GM23338 (cell line): ENCODE results near the gene DLG2. TPM values are rescaled to one million over a fixed set of nuclear protein-coding genes. Genes with fewer than 3 reads are reported as not detected.

ENCODE experiments used
- ATAC-seq: fragments of 200-7000 bp; cut with Tn5 transposase; 3 replicates; pipeline ENCODE4 v1.9.1; 2020
- DNase-seq: peaks from one replicate; pipeline ENCODE4 v3.0.0-alpha.2; 2015; ENCODE audit warnings: low spot score
- H2AFZ ChIP-seq: fragments of 200-600 bp; sonication (generic); 2 replicates; pipeline ENCODE4 v1.8.0; 2016; ENCODE audit warnings: antibody characterized with exemption, mild to moderate bottlenecking, moderate library complexity
- H3F3A ChIP-seq: fragments of 200-600 bp; sonication (generic); replicated peaks from 2 replicates; pipeline ENCODE4 v1.8.0; 2017; ENCODE audit warnings: antibody characterized with exemption, mixed run types, low read depth
- H3K27ac ChIP-seq: fragments of 200-600 bp; sonication (generic); 2 replicates; pipeline ENCODE4 v1.6.1; 2016; ENCODE audit warnings: low read depth
- H3K27me3 ChIP-seq: fragments of 200-600 bp; sonication (generic); 2 replicates; pipeline ENCODE4 v1.8.0; 2016; ENCODE audit warnings: mild to moderate bottlenecking, mixed run types, moderate library complexity; ENCODE audit not compliant: insufficient read depth
- H3K36me3 ChIP-seq: fragments of 200-600 bp; sonication (generic); 2 replicates; pipeline ENCODE4 v1.8.0; 2016; ENCODE audit warnings: mild to moderate bottlenecking; ENCODE audit not compliant: insufficient read depth
- H3K4me1 ChIP-seq: fragments of 200-600 bp; sonication (generic); 2 replicates; pipeline ENCODE4 v1.8.0; 2016; ENCODE audit warnings: mild to moderate bottlenecking, moderate library complexity; ENCODE audit not compliant: insufficient read depth
- H3K4me2 ChIP-seq: fragments of 200-600 bp; sonication (generic); 2 replicates; pipeline ENCODE4 v1.7.1; 2017; ENCODE audit warnings: mixed run types
- H3K4me3 ChIP-seq: fragments of 200-600 bp; sonication (generic); 2 replicates; pipeline ENCODE4 v1.6.1; 2016; ENCODE audit warnings: mixed run types
- H3K79me2 ChIP-seq: fragments of 200-600 bp; sonication (generic); replicated peaks from 2 replicates; pipeline ENCODE4 v1.8.0; 2017; ENCODE audit warnings: mild to moderate bottlenecking; ENCODE audit not compliant: insufficient read depth
- H3K9me2 ChIP-seq: fragments of 200-600 bp; sonication (generic); 2 replicates; pipeline ENCODE4 v1.8.0; 2017; ENCODE audit not compliant: insufficient read depth
- H4K20me1 ChIP-seq: fragments of 200-600 bp; sonication (generic); replicated peaks from 2 replicates; pipeline ENCODE4 v1.8.0; 2017; ENCODE audit warnings: mild to moderate bottlenecking; ENCODE audit not compliant: insufficient read depth
- H3K27ac Mint-ChIP-seq: 2 replicates; pipeline ENCODE4 v1.8.0; 2020; ENCODE audit warnings: inconsistent platforms, mild to moderate bottlenecking, moderate library complexity, mixed read lengths
- H3K27me3 Mint-ChIP-seq: 3 replicates; pipeline ENCODE4 v1.8.0; 2022; ENCODE audit warnings: low read depth, mild to moderate bottlenecking, moderate library complexity, mixed read lengths, inconsistent platforms; ENCODE audit not compliant: insufficient read depth, poor library complexity
- H3K36me3 Mint-ChIP-seq: 3 replicates; pipeline ENCODE4 v1.8.0; 2021; ENCODE audit warnings: low read depth, mild to moderate bottlenecking, inconsistent platforms, moderate library complexity, mixed read lengths
- H3K4me1 Mint-ChIP-seq: 3 replicates; pipeline ENCODE4 v1.8.0; 2020; ENCODE audit warnings: mild to moderate bottlenecking, inconsistent platforms, mixed read lengths
- H3K4me3 Mint-ChIP-seq: 3 replicates; pipeline ENCODE4 v1.8.0; 2021; ENCODE audit warnings: moderate library complexity, mild to moderate bottlenecking, inconsistent platforms, mixed read lengths
- H3K9me3 Mint-ChIP-seq: 3 replicates; pipeline ENCODE4 v1.8.0; 2020; ENCODE audit warnings: moderate library complexity, mild to moderate bottlenecking, inconsistent platforms, mixed read lengths
- CREB1 ChIP-seq: fragments of 250-450 bp; sonication (Bioruptor Pico); IDR thresholded peaks from 2 replicates; pipeline ENCODE4 v1.5.0; 2020; ENCODE audit warnings: low read depth, mild to moderate bottlenecking, moderate library complexity
- EZH2 ChIP-seq: fragments of 200-600 bp; sonication (generic); IDR thresholded peaks from one replicate; pipeline ENCODE4 v1.8.0; 2017; ENCODE audit warnings: antibody characterized with exemption, mild to moderate bottlenecking, low read depth; ENCODE audit not compliant: unreplicated experiment
- EZH2phosphoT487 ChIP-seq: fragments of 200-600 bp; sonication (generic); IDR thresholded peaks from one replicate; pipeline ENCODE4 v1.8.1; 2018; ENCODE audit warnings: antibody characterized with exemption; ENCODE audit not compliant: unreplicated experiment
- JUNB ChIP-seq: IDR thresholded peaks from one replicate; pipeline ENCODE4 v1.6.1; 2016; ENCODE audit warnings: antibody characterized with exemption; ENCODE audit not compliant: unreplicated experiment
- NANOG ChIP-seq: IDR thresholded peaks from 2 replicates; pipeline ENCODE4 v1.6.1; 2016; ENCODE audit warnings: antibody characterized with exemption, borderline replicate concordance
- POLR2AphosphoS5 ChIP-seq: IDR thresholded peaks from 2 replicates; pipeline ENCODE4 v1.6.1; 2016; ENCODE audit warnings: antibody characterized with exemption, low read depth
- STAT1 ChIP-seq: IDR thresholded peaks from one replicate; pipeline ENCODE4 v1.6.1; 2016; ENCODE audit warnings: antibody characterized with exemption; ENCODE audit not compliant: unreplicated experiment
- ZNF114 ChIP-seq: fragments of 250-450 bp; sonication (Bioruptor Pico); IDR thresholded peaks from 2 replicates; pipeline ENCODE4 v1.5.0; 2020; ENCODE audit warnings: mild to moderate bottlenecking, moderate library complexity
- ZNF331 ChIP-seq: fragments of 250-450 bp; sonication (Bioruptor Pico); IDR thresholded peaks from 2 replicates; pipeline ENCODE4 v1.5.0; 2020; ENCODE audit warnings: low read depth, mild to moderate bottlenecking, moderate library complexity
- polyA plus RNA-seq: library from polyadenylated mRNA; unstranded; fragments of >200 nt; fragmentation: Nextera tagmentation; extraction: Ambion mirVana; gene quantifications from 2 replicates; pipeline ENCODE4 v1.2.1, GENCODE V29; 2016
- total RNA-seq: library from RNA; depleted of rRNA; stranded (reverse); fragments of >200 nt; shearing (Covaris generic); gene quantifications from 2 replicates; pipeline ENCODE4 v1.2.3, GENCODE V29; 2014
- TF ChIP-seq, protein P1 (sequence below): IDR thresholded peaks from one replicate; pipeline ENCODE4 v1.6.1; 2018; ENCODE audit warnings: antibody characterized with exemption; ENCODE audit not compliant: unreplicated experiment
- TF ChIP-seq, protein P2 (sequence below), 2 experiments: fragments of 200-600 bp in 1 of 2; sonication (generic) in 1 of 2; conservative IDR thresholded peaks; 2 replicates each; pipeline versions ENCODE4 v1.5.1 to v1.6.1; 2016 to 2017; ENCODE audit warnings: antibody characterized with exemption in 2 of 2, low read depth in 2 of 2, mild to moderate bottlenecking in 2 of 2, moderate library complexity in 1 of 2
- TF ChIP-seq, protein P3 (sequence below): IDR thresholded peaks from 2 replicates; pipeline ENCODE4 v1.6.1; 2016; ENCODE audit warnings: antibody characterized with exemption
- TF ChIP-seq, protein P4 (sequence below): fragments of 250-450 bp; sonication (Bioruptor Pico); IDR thresholded peaks from 2 replicates; pipeline ENCODE4 v1.5.0; 2020; ENCODE audit warnings: mild to moderate bottlenecking, moderate library complexity

Gene DLG2
- total and polyA plus RNA-seq, 2 experiments from 2014 or later = 19.8 to 21.5 TPM

DNA sequence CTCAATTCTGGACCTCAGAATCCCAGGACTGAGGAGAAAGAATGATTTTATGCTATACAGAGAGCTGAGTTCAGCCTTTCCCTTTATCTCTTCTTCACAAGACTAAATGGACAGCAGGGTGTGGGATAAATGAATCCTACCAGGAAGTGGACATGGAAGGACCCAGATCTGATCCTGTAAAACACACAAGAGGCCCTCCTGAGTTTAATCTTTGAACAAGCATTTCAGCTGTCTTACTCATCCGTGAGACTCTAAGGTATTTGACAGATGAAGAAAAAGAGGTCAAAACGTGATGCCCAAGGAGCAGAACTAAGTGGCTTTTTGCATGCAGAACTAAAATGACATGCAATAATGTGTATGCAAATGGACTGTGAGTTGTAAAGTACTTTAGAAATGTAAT lies 511.3 kb downstream of the DLG2 start:
- no peak overlapping the region for H3K27ac Mint-ChIP-seq
- Histone ChIP-seq H3K4me2 (no peak overlapping the region), H3K27me3 (no peaks in the 10 kb centered on the region), H3K4me3 (no peak overlapping the region), H3K27ac (no peak overlapping the region), H2AFZ (no peak overlapping the region), H3K9me2 (peaks cover 6% of the 10 kb centered on the region; the same call in 1 of the 2 replicates), H4K20me1 (no peaks in the 10 kb centered on the region), H3F3A (no peaks in the 10 kb centered on the region), H3K36me3 (no peaks in the 10 kb centered on the region), H3K4me1 (no peaks in the 10 kb centered on the region), H3K79me2 (no peaks in the 10 kb centered on the region)
- no peak for TF ChIP-seq EZH2phosphoT487
- TF ChIP-seq, protein P1, sequence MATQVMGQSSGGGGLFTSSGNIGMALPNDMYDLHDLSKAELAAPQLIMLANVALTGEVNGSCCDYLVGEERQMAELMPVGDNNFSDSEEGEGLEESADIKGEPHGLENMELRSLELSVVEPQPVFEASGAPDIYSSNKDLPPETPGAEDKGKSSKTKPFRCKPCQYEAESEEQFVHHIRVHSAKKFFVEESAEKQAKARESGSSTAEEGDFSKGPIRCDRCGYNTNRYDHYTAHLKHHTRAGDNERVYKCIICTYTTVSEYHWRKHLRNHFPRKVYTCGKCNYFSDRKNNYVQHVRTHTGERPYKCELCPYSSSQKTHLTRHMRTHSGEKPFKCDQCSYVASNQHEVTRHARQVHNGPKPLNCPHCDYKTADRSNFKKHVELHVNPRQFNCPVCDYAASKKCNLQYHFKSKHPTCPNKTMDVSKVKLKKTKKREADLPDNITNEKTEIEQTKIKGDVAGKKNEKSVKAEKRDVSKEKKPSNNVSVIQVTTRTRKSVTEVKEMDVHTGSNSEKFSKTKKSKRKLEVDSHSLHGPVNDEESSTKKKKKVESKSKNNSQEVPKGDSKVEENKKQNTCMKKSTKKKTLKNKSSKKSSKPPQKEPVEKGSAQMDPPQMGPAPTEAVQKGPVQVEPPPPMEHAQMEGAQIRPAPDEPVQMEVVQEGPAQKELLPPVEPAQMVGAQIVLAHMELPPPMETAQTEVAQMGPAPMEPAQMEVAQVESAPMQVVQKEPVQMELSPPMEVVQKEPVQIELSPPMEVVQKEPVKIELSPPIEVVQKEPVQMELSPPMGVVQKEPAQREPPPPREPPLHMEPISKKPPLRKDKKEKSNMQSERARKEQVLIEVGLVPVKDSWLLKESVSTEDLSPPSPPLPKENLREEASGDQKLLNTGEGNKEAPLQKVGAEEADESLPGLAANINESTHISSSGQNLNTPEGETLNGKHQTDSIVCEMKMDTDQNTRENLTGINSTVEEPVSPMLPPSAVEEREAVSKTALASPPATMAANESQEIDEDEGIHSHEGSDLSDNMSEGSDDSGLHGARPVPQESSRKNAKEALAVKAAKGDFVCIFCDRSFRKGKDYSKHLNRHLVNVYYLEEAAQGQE = no peak
- TF ChIP-seq POLR2AphosphoS5 = no peak
- no peak for TF ChIP-seq STAT1
- TF ChIP-seq, protein P2, sequence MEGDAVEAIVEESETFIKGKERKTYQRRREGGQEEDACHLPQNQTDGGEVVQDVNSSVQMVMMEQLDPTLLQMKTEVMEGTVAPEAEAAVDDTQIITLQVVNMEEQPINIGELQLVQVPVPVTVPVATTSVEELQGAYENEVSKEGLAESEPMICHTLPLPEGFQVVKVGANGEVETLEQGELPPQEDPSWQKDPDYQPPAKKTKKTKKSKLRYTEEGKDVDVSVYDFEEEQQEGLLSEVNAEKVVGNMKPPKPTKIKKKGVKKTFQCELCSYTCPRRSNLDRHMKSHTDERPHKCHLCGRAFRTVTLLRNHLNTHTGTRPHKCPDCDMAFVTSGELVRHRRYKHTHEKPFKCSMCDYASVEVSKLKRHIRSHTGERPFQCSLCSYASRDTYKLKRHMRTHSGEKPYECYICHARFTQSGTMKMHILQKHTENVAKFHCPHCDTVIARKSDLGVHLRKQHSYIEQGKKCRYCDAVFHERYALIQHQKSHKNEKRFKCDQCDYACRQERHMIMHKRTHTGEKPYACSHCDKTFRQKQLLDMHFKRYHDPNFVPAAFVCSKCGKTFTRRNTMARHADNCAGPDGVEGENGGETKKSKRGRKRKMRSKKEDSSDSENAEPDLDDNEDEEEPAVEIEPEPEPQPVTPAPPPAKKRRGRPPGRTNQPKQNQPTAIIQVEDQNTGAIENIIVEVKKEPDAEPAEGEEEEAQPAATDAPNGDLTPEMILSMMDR (conservative IDR thresholded peaks at IDR 0.05; ENCODE audit: low read depth in 2 of 2) = no peak
- TF ChIP-seq JUNB = no peak
- no peak for TF ChIP-seq ZNF331 (CRISPR knock-in tag)
- no peak for TF ChIP-seq NANOG
- TF ChIP-seq, protein P3, sequence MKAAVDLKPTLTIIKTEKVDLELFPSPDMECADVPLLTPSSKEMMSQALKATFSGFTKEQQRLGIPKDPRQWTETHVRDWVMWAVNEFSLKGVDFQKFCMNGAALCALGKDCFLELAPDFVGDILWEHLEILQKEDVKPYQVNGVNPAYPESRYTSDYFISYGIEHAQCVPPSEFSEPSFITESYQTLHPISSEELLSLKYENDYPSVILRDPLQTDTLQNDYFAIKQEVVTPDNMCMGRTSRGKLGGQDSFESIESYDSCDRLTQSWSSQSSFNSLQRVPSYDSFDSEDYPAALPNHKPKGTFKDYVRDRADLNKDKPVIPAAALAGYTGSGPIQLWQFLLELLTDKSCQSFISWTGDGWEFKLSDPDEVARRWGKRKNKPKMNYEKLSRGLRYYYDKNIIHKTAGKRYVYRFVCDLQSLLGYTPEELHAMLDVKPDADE = no peak
- TF ChIP-seq, protein P4, sequence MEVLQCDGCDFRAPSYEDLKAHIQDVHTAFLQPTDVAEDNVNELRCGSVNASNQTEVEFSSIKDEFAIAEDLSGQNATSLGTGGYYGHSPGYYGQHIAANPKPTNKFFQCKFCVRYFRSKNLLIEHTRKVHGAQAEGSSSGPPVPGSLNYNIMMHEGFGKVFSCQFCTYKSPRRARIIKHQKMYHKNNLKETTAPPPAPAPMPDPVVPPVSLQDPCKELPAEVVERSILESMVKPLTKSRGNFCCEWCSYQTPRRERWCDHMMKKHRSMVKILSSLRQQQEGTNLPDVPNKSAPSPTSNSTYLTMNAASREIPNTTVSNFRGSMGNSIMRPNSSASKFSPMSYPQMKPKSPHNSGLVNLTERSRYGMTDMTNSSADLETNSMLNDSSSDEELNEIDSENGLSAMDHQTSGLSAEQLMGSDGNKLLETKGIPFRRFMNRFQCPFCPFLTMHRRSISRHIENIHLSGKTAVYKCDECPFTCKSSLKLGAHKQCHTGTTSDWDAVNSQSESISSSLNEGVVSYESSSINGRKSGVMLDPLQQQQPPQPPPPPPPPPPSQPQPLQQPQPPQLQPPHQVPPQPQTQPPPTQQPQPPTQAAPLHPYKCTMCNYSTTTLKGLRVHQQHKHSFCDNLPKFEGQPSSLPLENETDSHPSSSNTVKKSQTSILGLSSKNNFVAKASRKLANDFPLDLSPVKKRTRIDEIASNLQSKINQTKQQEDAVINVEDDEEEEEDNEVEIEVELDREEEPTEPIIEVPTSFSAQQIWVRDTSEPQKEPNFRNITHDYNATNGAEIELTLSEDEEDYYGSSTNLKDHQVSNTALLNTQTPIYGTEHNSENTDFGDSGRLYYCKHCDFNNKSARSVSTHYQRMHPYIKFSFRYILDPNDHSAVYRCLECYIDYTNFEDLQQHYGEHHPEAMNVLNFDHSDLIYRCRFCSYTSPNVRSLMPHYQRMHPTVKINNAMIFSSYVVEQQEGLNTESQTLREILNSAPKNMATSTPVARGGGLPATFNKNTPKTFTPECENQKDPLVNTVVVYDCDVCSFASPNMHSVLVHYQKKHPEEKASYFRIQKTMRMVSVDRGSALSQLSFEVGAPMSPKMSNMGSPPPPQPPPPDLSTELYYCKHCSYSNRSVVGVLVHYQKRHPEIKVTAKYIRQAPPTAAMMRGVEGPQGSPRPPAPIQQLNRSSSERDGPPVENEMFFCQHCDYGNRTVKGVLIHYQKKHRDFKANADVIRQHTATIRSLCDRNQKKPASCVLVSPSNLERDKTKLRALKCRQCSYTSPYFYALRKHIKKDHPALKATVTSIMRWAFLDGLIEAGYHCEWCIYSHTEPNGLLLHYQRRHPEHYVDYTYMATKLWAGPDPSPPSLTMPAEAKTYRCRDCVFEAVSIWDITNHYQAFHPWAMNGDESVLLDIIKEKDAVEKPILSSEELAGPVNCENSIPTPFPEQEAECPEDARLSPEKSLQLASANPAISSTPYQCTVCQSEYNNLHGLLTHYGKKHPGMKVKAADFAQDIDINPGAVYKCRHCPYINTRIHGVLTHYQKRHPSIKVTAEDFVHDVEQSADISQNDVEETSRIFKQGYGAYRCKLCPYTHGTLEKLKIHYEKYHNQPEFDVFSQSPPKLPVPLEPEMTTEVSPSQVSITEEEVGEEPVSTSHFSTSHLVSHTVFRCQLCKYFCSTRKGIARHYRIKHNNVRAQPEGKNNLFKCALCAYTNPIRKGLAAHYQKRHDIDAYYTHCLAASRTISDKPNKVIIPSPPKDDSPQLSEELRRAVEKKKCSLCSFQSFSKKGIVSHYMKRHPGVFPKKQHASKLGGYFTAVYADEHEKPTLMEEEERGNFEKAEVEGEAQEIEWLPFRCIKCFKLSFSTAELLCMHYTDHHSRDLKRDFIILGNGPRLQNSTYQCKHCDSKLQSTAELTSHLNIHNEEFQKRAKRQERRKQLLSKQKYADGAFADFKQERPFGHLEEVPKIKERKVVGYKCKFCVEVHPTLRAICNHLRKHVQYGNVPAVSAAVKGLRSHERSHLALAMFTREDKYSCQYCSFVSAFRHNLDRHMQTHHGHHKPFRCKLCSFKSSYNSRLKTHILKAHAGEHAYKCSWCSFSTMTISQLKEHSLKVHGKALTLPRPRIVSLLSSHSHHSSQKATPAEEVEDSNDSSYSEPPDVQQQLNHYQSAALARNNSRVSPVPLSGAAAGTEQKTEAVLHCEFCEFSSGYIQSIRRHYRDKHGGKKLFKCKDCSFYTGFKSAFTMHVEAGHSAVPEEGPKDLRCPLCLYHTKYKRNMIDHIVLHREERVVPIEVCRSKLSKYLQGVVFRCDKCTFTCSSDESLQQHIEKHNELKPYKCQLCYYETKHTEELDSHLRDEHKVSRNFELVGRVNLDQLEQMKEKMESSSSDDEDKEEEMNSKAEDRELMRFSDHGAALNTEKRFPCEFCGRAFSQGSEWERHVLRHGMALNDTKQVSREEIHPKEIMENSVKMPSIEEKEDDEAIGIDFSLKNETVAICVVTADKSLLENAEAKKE = no peak
- no peak for TF ChIP-seq ZNF114
- TF ChIP-seq EZH2 = no peak
- TF ChIP-seq CREB1 (CRISPR knock-in tag) = no peak
- H3K9me3 Mint-ChIP-seq = no peaks in the 10 kb centered on the region
- H3K4me3 Mint-ChIP-seq = no peak overlapping the region
- no peak for DNase-seq
- H3K36me3 Mint-ChIP-seq = no peaks in the 10 kb centered on the region
- peaks cover 5% of the 10 kb centered on the region; the same call in 2 of the 3 replicates for H3K4me1 Mint-ChIP-seq
- no peaks in the 10 kb centered on the region for H3K27me3 Mint-ChIP-seq
- no peak for ATAC-seq
